Activated B cell treated with CpG ODN at 0.5 μM for 24 hours (primary cell): ENCODE results near the gene HIPK1. TPM values are rescaled to one million over a fixed set of nuclear protein-coding genes. Genes with fewer than 3 reads are reported as not detected.
A peak's percentile ranks its signal among the peaks of the same experiment; 100 is the strongest.
"Not testable (repeated sequence)": the region's sequence is repeated elsewhere in the genome, so short reads cannot be mapped to it uniquely, and the experiment has no call there.

Experiments used
- ATAC-seq: fragments of 200-7000 bp; cut with Tn5 transposase; one replicate; pipeline ENCODE4 v1.10.0; 2021; ENCODE audit warnings: low read depth, mild to moderate bottlenecking, moderate library complexity
- CTCF ChIA-PET: fragments of 350-600 bp; sonication (Branson Sonifier 250); formaldehyde crosslinking; loops from one replicate; lab custom pipeline; 2021; ENCODE audit warnings: antibody characterized with exemption; lab: Charles Lee
- POLR2A ChIA-PET: fragments of 350-600 bp; sonication (Branson Sonifier 250); formaldehyde crosslinking; loops from one replicate; lab custom pipeline; 2021; ENCODE audit warnings: antibody characterized with exemption; lab: Charles Lee
- DNase-seq: peaks from one replicate; pipeline ENCODE4 v3.0.0; 2022
- H3K27ac Mint-ChIP-seq: one replicate; pipeline ENCODE4 v1.8.0; 2020; ENCODE audit warnings: mixed read lengths
- H3K27me3 Mint-ChIP-seq: one replicate; pipeline ENCODE4 v1.8.0; 2021; ENCODE audit warnings: mixed read lengths
- H3K36me3 Mint-ChIP-seq: one replicate; pipeline ENCODE4 v1.8.0; 2021; ENCODE audit warnings: low read depth, mixed read lengths
- H3K4me1 Mint-ChIP-seq: one replicate; pipeline ENCODE4 v1.8.0; 2021; ENCODE audit warnings: mixed read lengths
- H3K4me3 Mint-ChIP-seq: one replicate; pipeline ENCODE4 v1.8.0; 2020; ENCODE audit warnings: mild to moderate bottlenecking, mixed read lengths
- H3K9me3 Mint-ChIP-seq: one replicate; pipeline ENCODE4 v1.8.0; 2020; ENCODE audit warnings: mixed read lengths
- CTCF ChIP-seq: fragments of 200-600 bp; IDR thresholded peaks from one replicate; pipeline ENCODE4 v1.8.0; 2022; ENCODE audit warnings: antibody characterized with exemption, mild to moderate bottlenecking
- intact Hi-C: fragments of 100-400 bp; cut with micrococcal nuclease; formaldehyde crosslinking; loops from one replicate; pipeline ENCODE4 v1.15.1; 2024
- total RNA-seq: library from RNA; stranded (reverse); gene quantifications from 2 replicates; pipeline ENCODE4 v1.2.3, GENCODE V29; 2022

Gene HIPK1
- total RNA-seq, 1 donor from 2014 or later, result 39.0 TPM

DNA sequence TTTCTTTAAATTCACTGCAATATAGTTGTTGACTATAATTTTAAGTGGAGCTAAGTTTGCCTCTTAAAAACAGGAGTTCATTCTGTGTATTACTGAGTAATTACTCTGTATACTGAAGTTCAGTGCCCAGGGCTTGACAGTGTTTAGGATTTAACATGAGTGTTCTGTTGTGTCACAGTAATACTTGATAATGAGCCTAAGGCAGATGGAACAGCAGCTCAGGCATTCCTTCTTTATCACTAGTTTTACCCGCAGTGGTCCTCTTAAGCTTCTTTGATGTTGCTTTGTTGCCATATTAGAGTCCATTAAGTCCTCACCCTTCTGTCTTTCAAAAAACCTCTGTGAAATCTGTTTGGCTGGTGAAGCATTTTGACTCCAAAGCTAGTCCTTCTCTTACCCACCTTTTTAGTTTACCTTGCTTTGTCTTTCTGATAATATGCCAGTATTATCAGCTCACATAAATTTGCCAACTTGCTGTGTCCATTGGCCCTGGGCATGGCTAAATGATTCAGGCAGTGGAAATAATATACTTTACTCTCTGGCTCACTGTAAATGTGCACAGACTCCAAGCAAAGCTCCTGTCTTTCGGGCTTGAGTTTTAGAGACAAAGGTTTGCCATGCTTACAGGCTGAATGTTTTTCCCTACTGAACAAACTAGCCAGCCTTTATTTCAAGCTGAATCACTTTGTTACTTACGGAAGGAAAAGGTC is 17.7 kb downstream of the HIPK1 start:
- Mint-ChIP-seq H3K9me3 (no peaks in the 10 kb centered on the region), H3K27me3 (no peaks in the 10 kb centered on the region), H3K4me1 (peaks cover 35% of the 10 kb centered on the region), H3K36me3 (peaks cover 33% of the 10 kb centered on the region), H3K27ac (peak overlapping the region; percentile 70), H3K4me3 (no peak overlapping the region)
- POLR2A ChIA-PET, result interaction anchor here (0.6 to 1.3 kb wide), 3 partner anchors 12 to 189 kb away, joined by 5 to 8 read pairs (median 6); partner anchors contain the start of gene HIPK1
- intact Hi-C loops, result loop anchor here (5.0 kb wide), 1 partner anchor 110 kb away; no protein-coding TSS in a partner anchor
- ATAC-seq (no peak), DNase-seq (no peak)
- CTCF ChIA-PET, result interaction anchor here (2.3 to 3.3 kb wide), 2 partner anchors 16 to 111 kb away, joined by 8 to 14 read pairs; no protein-coding TSS in a partner anchor
- TF ChIP-seq CTCF, result no peak

DNA sequence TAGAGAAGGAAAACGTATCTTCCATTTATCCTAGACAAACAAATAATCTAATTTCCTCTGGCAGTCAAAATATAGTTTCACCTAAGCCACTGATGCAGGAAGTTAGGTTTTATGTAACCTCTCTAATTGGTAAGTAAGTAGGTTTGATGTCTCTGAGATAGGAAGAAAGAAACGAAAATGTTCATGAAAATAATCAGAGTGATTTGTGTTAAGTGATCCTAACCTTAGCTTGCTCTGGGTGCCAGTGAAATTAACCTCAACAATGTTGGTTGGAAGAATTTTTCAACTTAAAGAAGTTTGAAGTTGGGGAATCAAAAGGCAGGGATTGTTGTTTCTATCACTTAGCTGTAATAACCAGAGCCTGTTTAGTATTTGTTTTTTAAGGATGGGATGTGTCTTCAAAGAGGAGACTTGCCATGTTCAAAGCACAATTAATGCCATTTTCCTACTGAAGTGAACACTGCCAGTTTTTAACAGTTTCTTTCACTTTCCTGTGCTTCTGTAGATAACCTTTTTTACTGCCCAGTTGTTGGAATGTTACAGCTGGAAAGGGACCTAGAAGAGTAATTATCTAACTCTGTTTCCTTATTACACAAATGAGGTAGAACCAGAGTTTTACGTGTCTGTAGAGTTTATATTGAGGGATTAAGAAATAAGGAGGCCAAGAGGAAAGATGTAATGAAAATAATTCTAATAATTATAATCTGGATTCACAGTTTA is 18.4 kb downstream of the HIPK1 start:
- intact Hi-C loops, result loop anchor here (2.0 to 5.0 kb wide), 2 partner anchors 19 to 110 kb away; partner anchors contain the start of gene HIPK1
- ChIA-PET CTCF (interaction anchor here (2.3 to 3.3 kb wide), 2 partner anchors 17 to 112 kb away, joined by 8 to 14 read pairs; no protein-coding TSS in a partner anchor), POLR2A (interaction anchor here (0.6 to 1.3 kb wide), 3 partner anchors 13 to 190 kb away, joined by 5 to 8 read pairs (median 6); partner anchors contain the start of gene HIPK1)
- DNase-seq (no peak), ATAC-seq (no peak)
- H3K27me3 Mint-ChIP-seq, result no peaks in the 10 kb centered on the region
- no peaks in the 10 kb centered on the region for H3K9me3 Mint-ChIP-seq
- H3K4me1 Mint-ChIP-seq, result peaks cover 32% of the 10 kb centered on the region
- H3K4me3 Mint-ChIP-seq, result no peak overlapping the region
- H3K36me3 Mint-ChIP-seq, result peaks cover 28% of the 10 kb centered on the region
- H3K27ac Mint-ChIP-seq, result peak overlapping the region; percentile 70
- TF ChIP-seq CTCF, result no peak

- intact Hi-C loops, result loop anchor here (2.0 to 5.0 kb wide), 2 partner anchors 19 to 111 kb away; partner anchors contain the start of gene HIPK1
- ATAC-seq, H3K9me3 Mint-ChIP-seq, H3K27me3 Mint-ChIP-seq, DNase-seq, POLR2A ChIA-PET, H3K4me3 Mint-ChIP-seq, H3K27ac Mint-ChIP-seq: not testable (repeated sequence)
- H3K36me3 Mint-ChIP-seq, result peaks cover 27% of the 10 kb centered on the region
- H3K4me1 Mint-ChIP-seq, result peaks cover 30% of the 10 kb centered on the region
- CTCF ChIA-PET, result interaction anchor here (0.6 to 3.3 kb wide), 4 partner anchors 19 to 113 kb away, joined by 3 to 14 read pairs (median 5); partner anchors contain the start of gene HIPK1
Measured at GRCh38 chr1:113948151-113948550, 19.0 kb downstream of the HIPK1 start.

DNA sequence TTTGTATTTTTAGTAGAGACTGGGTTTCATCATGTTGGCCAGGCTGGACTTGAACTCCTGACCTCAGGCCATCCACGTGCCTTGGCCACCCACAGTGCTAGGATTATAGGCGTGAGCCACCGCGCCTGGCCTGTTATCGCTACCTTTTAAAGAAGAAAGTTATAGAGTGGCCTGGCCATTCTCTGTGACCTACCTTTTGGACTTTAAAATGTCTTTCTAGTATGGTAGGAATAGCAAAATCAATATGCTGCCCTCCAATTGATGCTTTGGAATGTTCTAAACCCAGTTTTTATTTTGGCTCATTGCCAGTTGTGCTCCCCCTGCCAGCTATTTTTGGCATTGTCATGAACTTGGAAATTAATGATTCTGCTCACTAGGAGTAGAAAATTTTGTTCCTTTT is 19.9 kb downstream of the HIPK1 start:
- no peak for DNase-seq
- TF ChIP-seq CTCF, result no peak
- Mint-ChIP-seq H3K27ac (no peak overlapping the region), H3K36me3 (peaks cover 25% of the 10 kb centered on the region), H3K4me1 (peaks cover 30% of the 10 kb centered on the region), H3K27me3 (no peaks in the 10 kb centered on the region), H3K9me3 (no peaks in the 10 kb centered on the region), H3K4me3 (no peak overlapping the region)
- ChIA-PET POLR2A (no interaction called here), CTCF (interaction anchor here (1.0 to 3.3 kb wide), 3 partner anchors 20 to 114 kb away, joined by 3 to 14 read pairs (median 5); partner anchors contain the start of gene HIPK1)
- no peak for ATAC-seq
- intact Hi-C loops, result loop anchor here (2.0 to 5.0 kb wide), 2 partner anchors 20 to 112 kb away; partner anchors contain the start of gene HIPK1

DNA sequence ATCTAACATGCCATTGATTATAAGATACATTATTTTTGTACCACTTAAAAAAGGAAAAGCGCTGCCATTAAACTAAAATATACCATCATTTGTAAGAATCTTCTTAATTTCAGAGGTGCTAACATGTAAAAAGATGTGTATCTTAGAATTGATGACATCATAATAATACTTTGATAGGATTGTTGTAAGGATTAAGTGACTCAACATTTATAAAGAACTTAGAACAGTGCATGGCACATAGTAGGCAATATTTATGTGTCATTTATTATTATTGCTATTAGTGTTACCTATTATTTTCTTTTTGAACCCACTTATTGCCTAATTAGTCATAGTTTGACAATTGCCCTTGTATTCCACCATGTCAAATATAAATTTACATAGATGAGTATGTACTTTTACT is 21.8 kb downstream of the HIPK1 start:
- DNase-seq (no peak), ATAC-seq (no peak)
- no peaks in the 10 kb centered on the region for H3K27me3 Mint-ChIP-seq
- H3K9me3 Mint-ChIP-seq, result no peaks in the 10 kb centered on the region
- intact Hi-C loops, result no loop called here
- TF ChIP-seq CTCF, result no peak
- peaks cover 26% of the 10 kb centered on the region for H3K36me3 Mint-ChIP-seq
- POLR2A ChIA-PET, result no interaction called here
- H3K4me1 Mint-ChIP-seq, result peaks cover 24% of the 10 kb centered on the region
- no peak overlapping the region for H3K27ac Mint-ChIP-seq
- H3K4me3 Mint-ChIP-seq, result no peak overlapping the region
- CTCF ChIA-PET, result interaction anchor here (1.0 to 1.8 kb wide), 2 partner anchors 92 to 115 kb away, joined by 3 to 5 read pairs; no protein-coding TSS in a partner anchor
